GM19467 (cell line): Measurements from ENCODE around the gene G6PC3.
"Not testable (repeated sequence)": the region's sequence is repeated elsewhere in the genome, so short reads cannot be mapped to it uniquely, and the experiment has no call there.

Source experiments
- ATAC-seq: cut with Tn5 transposase; IDR thresholded peaks from one replicate; pipeline ENCODE4 v1.9.1; 2021; ENCODE audit warnings: mild to moderate bottlenecking, moderate library complexity; ENCODE audit not compliant: unreplicated experiment

Gene G6PC3

DNA sequence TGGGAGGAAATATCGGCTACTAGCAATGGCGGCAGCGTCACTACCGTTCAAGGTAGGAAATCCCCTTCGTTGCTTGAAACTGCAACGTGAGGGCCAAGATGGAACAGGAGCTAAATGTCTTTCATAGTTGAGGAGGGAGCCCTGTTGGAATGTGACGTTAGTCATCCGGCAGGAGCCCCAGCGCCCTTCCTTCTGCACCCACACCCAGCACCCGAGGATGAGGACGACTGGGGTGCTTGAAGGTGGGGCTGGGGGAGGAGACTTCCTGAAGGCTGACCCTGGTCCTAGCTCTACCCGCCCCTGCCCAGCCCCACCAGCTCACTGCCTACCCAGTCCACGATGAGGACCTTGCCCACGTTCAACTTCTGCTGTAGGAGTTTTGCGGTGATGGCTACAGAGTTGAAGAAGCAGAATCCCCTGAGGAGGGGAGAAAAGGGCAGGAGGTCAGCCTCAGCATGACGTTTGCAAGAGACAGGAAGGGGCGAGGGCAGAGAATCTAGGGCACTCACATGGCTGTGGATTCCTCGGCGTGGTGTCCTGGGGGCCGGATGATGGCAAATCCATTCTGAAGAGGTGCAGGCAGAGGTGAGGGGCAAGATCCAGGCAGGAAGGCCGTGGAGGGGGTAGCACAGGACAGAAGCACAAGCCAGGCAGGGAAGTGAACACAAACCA lies 11.9 kb downstream of the G6PC3 start:
- no peak for ATAC-seq

DNA sequence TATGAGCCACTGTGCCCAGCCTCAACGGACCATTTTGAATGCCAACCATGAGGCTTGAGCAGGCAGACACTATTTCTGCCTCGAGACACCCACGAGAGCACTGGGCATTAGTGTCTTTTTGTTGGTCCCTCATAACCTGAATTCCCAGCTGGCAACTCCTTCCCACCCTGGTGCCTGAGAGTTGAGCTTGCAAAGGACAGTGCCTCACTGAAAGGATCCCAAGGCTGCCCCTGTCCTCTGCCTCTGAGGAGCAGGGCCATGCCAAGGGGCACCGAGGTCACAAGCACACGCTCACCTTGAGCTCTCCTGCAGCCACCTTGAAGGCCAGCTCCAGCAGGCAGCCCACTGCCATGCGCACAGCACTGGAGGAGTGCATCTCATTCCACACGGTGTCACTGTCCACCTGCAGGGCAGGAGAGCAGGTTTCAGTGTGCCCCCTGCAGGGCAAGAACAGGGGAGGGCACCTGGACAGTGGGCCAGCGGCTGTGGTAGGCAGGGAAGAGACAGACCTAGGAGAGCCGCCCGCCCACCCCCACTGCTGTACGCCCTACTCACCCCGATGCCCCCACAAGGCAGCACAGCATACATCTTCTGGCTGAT lies 12.8 kb downstream of the G6PC3 start:
- ATAC-seq = no peak

GRCh38 chr17:44084131-44084538 lies 13.6 kb downstream of the G6PC3 start:
- ATAC-seq = no peak

DNA sequence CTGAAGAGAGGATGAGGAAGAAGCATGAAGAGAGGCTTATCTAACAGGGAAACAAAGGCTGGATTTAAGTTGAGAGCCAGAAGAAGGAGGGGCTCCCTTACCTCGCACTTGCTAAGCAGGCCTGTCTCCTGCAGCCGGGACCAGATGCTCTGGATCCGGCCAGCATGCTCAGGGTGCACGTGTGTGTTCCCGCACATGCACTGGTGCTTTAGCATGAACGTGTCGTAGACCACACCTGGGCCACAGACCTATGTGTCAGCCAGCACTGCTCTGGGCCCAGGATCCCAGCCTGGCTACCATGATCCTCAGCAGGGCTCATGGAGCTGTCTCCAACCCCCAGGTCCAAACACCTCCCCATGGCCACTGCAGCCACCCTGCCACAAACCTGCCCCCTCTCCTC lies 14.4 kb downstream of the G6PC3 start:
- no peak for ATAC-seq

GRCh38 chr17:44085908-44086307 lies 15.4 kb downstream of the G6PC3 start:
- no peak for ATAC-seq

GRCh38 chr17:44086364-44087311 lies 16.1 kb downstream of the G6PC3 start:
- no peak for ATAC-seq

- ATAC-seq = no peak
These were observed 16.8 kb downstream of the G6PC3 start for GRCh38 chr17:44087319-44087718.

GRCh38 chr17:44088254-44088653 lies 17.7 kb downstream of the G6PC3 start:
- ATAC-seq = no peak

GRCh38 chr17:44091200-44091997 lies 20.9 kb downstream of the G6PC3 start:
- no peak for ATAC-seq

GRCh38 chr17:44092051-44092450 lies 21.5 kb downstream of the G6PC3 start:
- no peak for ATAC-seq

GRCh38 chr17:44093231-44093900 lies 22.8 kb downstream of the G6PC3 start:
- ATAC-seq = no peak

GRCh38 chr17:44094701-44095387 lies 24.3 kb downstream of the G6PC3 start:
- no peak for ATAC-seq

DNA sequence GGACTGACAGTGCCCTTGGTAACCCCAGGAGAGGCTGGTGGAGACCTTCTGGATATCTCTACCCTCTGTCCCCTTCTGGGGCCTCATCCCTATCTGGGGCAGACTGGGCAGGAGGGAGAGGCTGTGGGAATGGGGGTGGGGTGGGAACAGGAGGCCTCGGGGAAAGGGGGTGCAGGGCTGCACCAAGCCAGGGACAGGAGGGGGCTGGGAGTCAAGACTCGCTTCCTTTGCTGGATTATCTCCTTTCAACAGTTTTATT lies 24.8 kb downstream of the G6PC3 start:
- ATAC-seq = no peak

DNA sequence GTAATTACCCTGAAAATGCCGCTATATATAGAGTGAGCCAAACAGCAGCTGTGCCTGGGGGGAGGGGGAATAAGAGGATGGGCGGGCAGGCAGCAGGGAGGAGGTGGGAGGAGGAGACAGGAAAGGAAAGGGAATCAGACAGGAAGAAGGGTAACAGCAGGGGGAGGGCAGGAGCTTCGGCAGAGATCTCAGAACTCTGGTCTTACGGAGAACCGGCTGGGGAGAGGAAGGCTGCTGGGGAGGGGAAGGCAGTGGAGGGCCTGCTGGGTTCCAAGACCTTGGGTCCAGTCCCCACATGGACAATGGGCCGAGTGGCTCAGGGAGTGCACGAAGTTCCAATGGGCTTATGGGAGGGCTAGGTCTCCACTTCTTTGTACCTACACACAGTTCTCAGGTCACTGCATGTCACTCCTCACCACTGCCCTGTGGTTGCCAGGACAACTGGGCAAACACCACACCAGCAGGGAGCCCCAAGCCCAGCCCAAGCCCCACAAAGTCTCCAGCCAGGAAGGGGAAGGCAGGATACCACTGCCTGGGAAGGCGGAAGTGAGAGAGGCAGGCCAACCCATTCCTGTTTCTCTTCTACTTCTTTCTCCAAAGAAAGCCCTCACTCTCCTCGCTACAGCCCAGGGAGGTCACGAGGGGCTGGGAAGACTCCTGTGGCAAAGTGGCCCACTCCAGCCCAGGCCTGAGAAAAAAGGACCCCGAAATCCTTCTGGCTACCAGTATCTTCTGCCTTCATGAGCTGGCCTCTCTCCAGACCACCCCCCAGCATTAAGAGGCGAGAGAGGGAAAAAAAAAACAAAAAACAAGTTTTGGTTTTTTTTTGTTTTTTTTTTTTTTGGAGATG lies 25.3 kb downstream of the G6PC3 start:
- no peak for ATAC-seq

DNA sequence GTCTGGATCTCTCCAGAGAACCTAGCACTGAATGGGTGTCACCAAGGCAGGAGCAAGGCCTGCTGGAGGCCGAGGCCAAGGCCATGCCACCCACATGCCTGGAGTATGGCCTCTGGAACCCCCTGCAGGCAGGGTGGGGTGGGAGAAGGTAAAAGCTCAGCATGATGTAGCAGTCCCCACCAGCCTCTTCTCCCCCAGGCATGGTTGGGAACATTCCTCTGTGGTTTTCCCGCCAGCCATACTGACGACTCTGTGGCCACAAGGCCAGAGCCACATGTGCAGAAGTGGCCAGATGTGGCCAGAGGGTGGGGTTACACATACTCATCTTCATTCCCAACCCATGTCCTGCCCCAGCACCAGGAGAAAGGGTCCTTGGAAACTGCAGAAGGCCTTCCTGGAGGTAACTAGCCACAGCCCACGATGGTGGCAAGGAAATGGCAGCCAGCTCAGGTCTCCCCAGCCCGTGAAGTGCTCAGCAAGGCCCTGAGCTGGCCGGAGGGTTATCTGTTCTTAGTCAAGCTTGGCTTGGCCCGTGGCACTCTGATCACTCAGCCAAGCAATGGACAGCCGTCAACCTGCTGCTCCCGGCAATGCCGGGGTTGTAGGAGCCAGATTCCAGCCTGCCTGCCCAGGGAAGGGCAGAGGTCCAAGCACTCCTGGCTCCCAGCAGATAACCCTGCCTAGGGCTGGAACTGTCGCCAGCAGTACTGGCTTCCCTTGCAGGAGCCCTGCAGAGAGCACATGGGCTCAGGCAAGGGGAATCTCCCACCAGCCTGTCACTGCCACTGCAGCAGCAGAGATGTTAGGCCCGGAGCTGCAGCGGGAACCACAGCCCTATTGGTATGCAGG lies 26.8 kb downstream of the G6PC3 start:
- no peak for ATAC-seq

- not testable (repeated sequence) for ATAC-seq
These were observed 31.3 kb downstream of the G6PC3 start for GRCh38 chr17:44101858-44102257.

DNA sequence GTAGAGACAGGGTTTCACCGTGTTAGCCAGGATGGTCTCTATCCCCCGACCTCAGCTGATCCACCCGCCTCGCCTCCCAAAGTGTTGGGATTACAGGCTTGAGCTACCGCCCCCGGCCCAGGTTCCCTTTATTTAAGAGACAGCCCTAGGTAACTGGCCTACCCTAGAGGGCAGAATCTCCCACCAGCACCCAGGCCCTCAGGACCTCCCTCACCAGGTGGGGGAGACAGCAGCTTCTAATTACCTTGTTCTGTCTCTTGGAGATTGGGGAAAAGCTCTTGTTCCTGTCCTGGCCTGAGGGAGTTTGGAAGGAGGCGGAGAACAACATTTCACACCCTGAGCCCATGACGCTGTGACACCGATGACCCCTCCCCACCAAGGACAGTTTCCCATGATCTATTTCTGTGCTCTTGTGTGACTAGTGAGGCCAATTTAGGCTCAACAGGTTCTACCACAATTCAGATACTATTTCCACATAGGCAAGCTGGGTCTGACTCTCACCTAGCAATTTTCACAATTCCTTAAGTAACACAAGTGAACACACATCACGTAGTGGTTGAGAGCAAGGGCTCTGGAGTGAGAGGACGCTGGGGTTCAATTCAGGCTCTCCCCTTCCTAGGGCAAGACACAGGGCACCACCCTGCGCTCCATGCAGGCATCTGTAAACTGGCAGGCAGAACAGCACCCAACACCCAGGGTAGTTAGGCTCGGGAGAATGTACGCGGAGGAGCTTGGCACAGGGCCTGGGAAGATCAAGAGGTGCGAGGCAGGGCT lies 32.5 kb downstream of the G6PC3 start:
- ATAC-seq = no peak

DNA sequence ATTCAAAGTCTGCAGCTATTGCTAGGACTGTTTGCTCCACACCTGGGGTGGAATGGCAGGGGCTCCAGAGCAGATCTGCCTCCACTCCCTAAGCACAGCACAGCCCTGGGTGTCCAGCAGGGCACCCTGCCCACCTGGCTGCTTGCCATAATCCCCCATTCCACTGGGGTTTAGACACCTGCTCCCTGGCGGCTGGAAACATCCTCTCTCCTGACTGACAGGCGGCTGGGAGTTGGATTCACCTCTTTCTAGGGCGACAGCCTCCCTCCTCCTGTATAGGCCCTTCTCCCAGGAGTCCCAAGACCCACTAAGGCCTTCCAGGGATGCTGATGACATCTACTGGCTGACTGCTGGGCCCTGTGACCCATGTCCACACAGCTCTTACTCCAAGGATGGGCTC lies 34.9 kb downstream of the G6PC3 start:
- no peak for ATAC-seq
